Stomach smooth muscle (tissue), 2 donors: ENCODE results near the gene PIGM.
"Not testable (repeated sequence)": the region's sequence is repeated elsewhere in the genome, so short reads cannot be mapped to it uniquely, and the experiment has no call there.

ENCODE experiments used
- H3K27ac ChIP-seq: one replicate; pipeline ENCODE4 v1.7.0; 2013; ENCODE audit warnings: mild to moderate bottlenecking, low read length, inconsistent platforms
- H3K27me3 ChIP-seq, 2 donors: one replicate each; pipeline ENCODE4 v1.7.0; 2013; ENCODE audit warnings: low read length in 2 of 2; ENCODE audit not compliant: insufficient read depth in 2 of 2, control insufficient read depth in 1 of 2
- H3K36me3 ChIP-seq, 2 donors: one replicate each; pipeline ENCODE4 v1.7.0; 2013; ENCODE audit warnings: low read length in 2 of 2; ENCODE audit not compliant: control insufficient read depth in 2 of 2, insufficient read depth in 2 of 2
- H3K4me1 ChIP-seq: one replicate; pipeline ENCODE4 v1.7.0; 2013; ENCODE audit warnings: low read length; ENCODE audit not compliant: control insufficient read depth, insufficient read depth
- H3K4me3 ChIP-seq, 2 donors: one replicate each; pipeline ENCODE4 v1.7.0; 2013; ENCODE audit warnings: low read length in 2 of 2
- H3K9ac ChIP-seq, 2 donors: one replicate each; pipeline ENCODE4 v1.7.0; 2013; ENCODE audit warnings: low read length in 2 of 2, mild to moderate bottlenecking in 1 of 2
- H3K9me3 ChIP-seq, 2 donors: one replicate each; pipeline ENCODE4 v1.7.0; 2013; ENCODE audit warnings: low read length in 2 of 2; ENCODE audit not compliant: control insufficient read depth in 2 of 2
- donor health status: healthy.
- donor health status: Pancreatic carcinoma.

The PIGM gene

GRCh38 chr1:160058087-160058486 lies 26.3 kb upstream of the PIGM start:
- no peaks in the 10 kb centered on the region for H3K36me3 ChIP-seq
- no peaks in the 10 kb centered on the region for H3K4me1 ChIP-seq
- H3K9me3 ChIP-seq, result no peaks in the 10 kb centered on the region
- H3K4me3 ChIP-seq, result no peak overlapping the region
- no peak overlapping the region for H3K9ac ChIP-seq
- no peak overlapping the region for H3K27ac ChIP-seq
- peaks cover 10 to 17% of the 10 kb centered on the region in 2 donors for H3K27me3 ChIP-seq

GRCh38 chr1:160056648-160057169 lies 24.9 kb upstream of the PIGM start:
- Histone ChIP-seq H3K4me1 (no peaks in the 10 kb centered on the region), H3K4me3 (no peak overlapping the region), H3K9ac (no peak overlapping the region), H3K36me3 (no peaks in the 10 kb centered on the region), H3K27ac (no peak overlapping the region), H3K9me3 (no peaks in the 10 kb centered on the region), H3K27me3 (peaks cover 10 to 15% of the 10 kb centered on the region in 2 donors)

- Histone ChIP-seq H3K36me3 (no peaks in the 10 kb centered on the region), H3K27ac (no peak overlapping the region), H3K4me1 (no peaks in the 10 kb centered on the region), H3K27me3 (peaks cover 7 to 10% of the 10 kb centered on the region in 2 donors), H3K4me3 (no peak overlapping the region), H3K9ac (no peak overlapping the region), H3K9me3 (no peaks in the 10 kb centered on the region)
These were observed 22.0 kb upstream of the PIGM start for GRCh38 chr1:160053548-160054365.

- H3K4me1 ChIP-seq, result no peaks in the 10 kb centered on the region
- no peak overlapping the region for H3K9ac ChIP-seq
- H3K36me3 ChIP-seq, result no peaks in the 10 kb centered on the region
- H3K27ac ChIP-seq, result no peak overlapping the region
- H3K9me3 ChIP-seq, result no peaks in the 10 kb centered on the region
- H3K27me3 ChIP-seq, result peaks cover 7 to 10% of the 10 kb centered on the region in 2 donors
- no peak overlapping the region for H3K4me3 ChIP-seq
These were observed 21.1 kb upstream of the PIGM start for GRCh38 chr1:160052936-160053335.

- no peak overlapping the region for H3K27ac ChIP-seq
- H3K4me3 ChIP-seq, result no peak overlapping the region
- H3K9me3 ChIP-seq, result no peaks in the 10 kb centered on the region
- H3K4me1 ChIP-seq, result peaks cover 14% of the 10 kb centered on the region
- H3K36me3 ChIP-seq, result no peaks in the 10 kb centered on the region
- no peak overlapping the region for H3K9ac ChIP-seq
- H3K27me3 ChIP-seq, result peaks cover 4 to 7% of the 10 kb centered on the region in 2 donors
These were observed 18.8 kb upstream of the PIGM start for GRCh38 chr1:160050619-160051018.

GRCh38 chr1:160050182-160050581 lies 18.4 kb upstream of the PIGM start:
- H3K27me3 ChIP-seq, H3K36me3 ChIP-seq, H3K9ac ChIP-seq, H3K4me3 ChIP-seq, H3K9me3 ChIP-seq, H3K27ac ChIP-seq: not testable (repeated sequence)
- peaks cover 14% of the 10 kb centered on the region for H3K4me1 ChIP-seq

- H3K9me3 ChIP-seq, result no peaks in the 10 kb centered on the region
- H3K27me3 ChIP-seq, result peaks cover 4 to 5% of the 10 kb centered on the region in 2 donors
- no peak overlapping the region for H3K9ac ChIP-seq
- peaks cover 14% of the 10 kb centered on the region for H3K4me1 ChIP-seq
- no peaks in the 10 kb centered on the region for H3K36me3 ChIP-seq
- no peak overlapping the region for H3K27ac ChIP-seq
- no peak overlapping the region for H3K4me3 ChIP-seq
These were observed 17.3 kb upstream of the PIGM start for GRCh38 chr1:160049101-160049500.

- Histone ChIP-seq H3K4me1 (peaks cover 14% of the 10 kb centered on the region), H3K36me3 (no peaks in the 10 kb centered on the region), H3K27me3 (peaks cover 2 to 5% of the 10 kb centered on the region in 2 donors), H3K9me3 (no peaks in the 10 kb centered on the region), H3K4me3 (no peak overlapping the region), H3K27ac (no peak overlapping the region), H3K9ac (no peak overlapping the region)
These were observed 16.5 kb upstream of the PIGM start for GRCh38 chr1:160048335-160048734.

- Histone ChIP-seq H3K9ac (peak overlapping the region; percentile 6 to 38), H3K4me3 (peak overlapping the region; percentile 10 to 60), H3K36me3 (no peaks in the 10 kb centered on the region), H3K4me1 (peaks cover 14% of the 10 kb centered on the region), H3K27me3 (peaks cover 0 to 2% of the 10 kb centered on the region in 2 donors), H3K27ac (no peak overlapping the region), H3K9me3 (no peaks in the 10 kb centered on the region)
These were observed 15.6 kb upstream of the PIGM start for GRCh38 chr1:160047111-160047991.

- H3K27ac ChIP-seq, result no peak overlapping the region
- peak overlapping the region; percentile 6 to 38 for H3K9ac ChIP-seq
- H3K4me1 ChIP-seq, result peaks cover 14% of the 10 kb centered on the region
- peak overlapping the region; percentile 10 to 60 for H3K4me3 ChIP-seq
- no peaks in the 10 kb centered on the region for H3K36me3 ChIP-seq
- no peaks in the 10 kb centered on the region for H3K9me3 ChIP-seq
- peaks cover 0 to 2% of the 10 kb centered on the region in 2 donors for H3K27me3 ChIP-seq
These were observed 14.8 kb upstream of the PIGM start for GRCh38 chr1:160046494-160047110.
